A673 (cell line): ENCODE results near the gene RAB7B.

ENCODE experiments used
- EZH2 ChIP-seq: fragments of 200-600 bp; sonication (generic); IDR thresholded peaks from 2 replicates; pipeline ENCODE4 v1.6.1; 2017; ENCODE audit warnings: borderline replicate concordance, low read depth, mild to moderate bottlenecking, mixed read lengths, antibody characterized with exemption, low read length; ENCODE audit not compliant: poor library complexity, severe bottlenecking
- TF ChIP-seq, protein P1 (sequence below): fragments of 300-800, 200-600 bp; sonication (generic); conservative IDR thresholded peaks from 2 replicates; pipeline ENCODE4 v1.5.1; 2017; ENCODE audit warnings: low read depth, mild to moderate bottlenecking, antibody characterized with exemption, low read length, moderate library complexity, mixed read lengths

DNA sequence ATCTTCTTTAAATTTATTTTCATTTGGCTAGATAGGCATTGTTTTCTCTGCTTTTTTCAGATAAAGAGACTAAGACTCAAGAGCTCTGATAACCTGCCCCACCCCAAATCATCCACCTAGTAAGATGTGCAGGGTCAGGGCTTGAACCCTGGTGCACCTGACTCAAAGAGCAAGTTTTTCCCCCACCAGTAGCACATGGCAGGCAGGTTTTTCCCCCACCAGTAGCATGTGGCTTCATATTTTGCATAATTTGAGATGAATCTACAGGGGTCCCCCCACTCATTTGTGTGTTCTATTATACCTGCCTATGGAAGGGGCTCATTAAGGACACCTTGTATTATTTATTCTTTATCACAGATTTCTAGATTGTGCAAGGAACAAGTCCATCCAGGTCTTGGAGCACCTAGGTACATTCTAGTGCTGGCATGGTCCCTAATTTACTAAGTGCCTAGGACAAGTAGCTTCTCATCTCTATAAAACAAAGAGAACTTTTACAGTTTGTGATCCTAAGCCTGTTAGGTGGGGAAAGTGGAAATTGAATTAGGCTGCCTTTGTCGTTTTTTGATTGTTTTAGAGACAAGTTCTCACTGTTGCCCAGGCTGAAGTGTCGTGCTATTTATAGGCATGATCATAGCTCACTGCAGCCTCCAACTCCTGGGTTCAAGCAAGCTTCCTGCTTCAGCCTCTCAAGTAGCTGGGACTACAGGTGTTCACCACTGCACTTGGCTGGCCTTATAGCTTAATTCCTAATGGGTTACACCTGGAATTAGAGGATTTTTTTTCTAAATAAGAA lies 33.7 kb upstream of the RAB7B start:
- TF ChIP-seq, protein P1, sequence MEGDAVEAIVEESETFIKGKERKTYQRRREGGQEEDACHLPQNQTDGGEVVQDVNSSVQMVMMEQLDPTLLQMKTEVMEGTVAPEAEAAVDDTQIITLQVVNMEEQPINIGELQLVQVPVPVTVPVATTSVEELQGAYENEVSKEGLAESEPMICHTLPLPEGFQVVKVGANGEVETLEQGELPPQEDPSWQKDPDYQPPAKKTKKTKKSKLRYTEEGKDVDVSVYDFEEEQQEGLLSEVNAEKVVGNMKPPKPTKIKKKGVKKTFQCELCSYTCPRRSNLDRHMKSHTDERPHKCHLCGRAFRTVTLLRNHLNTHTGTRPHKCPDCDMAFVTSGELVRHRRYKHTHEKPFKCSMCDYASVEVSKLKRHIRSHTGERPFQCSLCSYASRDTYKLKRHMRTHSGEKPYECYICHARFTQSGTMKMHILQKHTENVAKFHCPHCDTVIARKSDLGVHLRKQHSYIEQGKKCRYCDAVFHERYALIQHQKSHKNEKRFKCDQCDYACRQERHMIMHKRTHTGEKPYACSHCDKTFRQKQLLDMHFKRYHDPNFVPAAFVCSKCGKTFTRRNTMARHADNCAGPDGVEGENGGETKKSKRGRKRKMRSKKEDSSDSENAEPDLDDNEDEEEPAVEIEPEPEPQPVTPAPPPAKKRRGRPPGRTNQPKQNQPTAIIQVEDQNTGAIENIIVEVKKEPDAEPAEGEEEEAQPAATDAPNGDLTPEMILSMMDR = no peak
- no peak for TF ChIP-seq EZH2
